G401 (cell line): ENCODE data around the gene RMI1. TPM values are rescaled to one million over a fixed set of nuclear protein-coding genes. Genes with fewer than 3 reads are reported as not detected.
"Not testable (repeated sequence)": the region's sequence is repeated elsewhere in the genome, so short reads cannot be mapped to it uniquely, and the experiment has no call there.

Experiments used
- DNase-seq: peaks from one replicate; pipeline ENCODE4 v3.0.0-alpha.2; 2015; ENCODE audit warnings: low spot score
- in situ Hi-C: cut with HindIII; loops from 2 replicates; pipeline ENCODE4 v1.10.0; 2016; ENCODE audit warnings: low sequenced_read_pairs, mixed read lengths
- total RNA-seq: library from RNA; depleted of rRNA; stranded (reverse); fragments of >200 nt; shearing (Covaris generic); gene quantifications from 2 replicates; pipeline ENCODE4 v1.2.3, GENCODE V29; 2014; rRNA removed

The RMI1 gene
- total RNA-seq: 19.5 and 19.7 TPM in 2 replicates

DNA sequence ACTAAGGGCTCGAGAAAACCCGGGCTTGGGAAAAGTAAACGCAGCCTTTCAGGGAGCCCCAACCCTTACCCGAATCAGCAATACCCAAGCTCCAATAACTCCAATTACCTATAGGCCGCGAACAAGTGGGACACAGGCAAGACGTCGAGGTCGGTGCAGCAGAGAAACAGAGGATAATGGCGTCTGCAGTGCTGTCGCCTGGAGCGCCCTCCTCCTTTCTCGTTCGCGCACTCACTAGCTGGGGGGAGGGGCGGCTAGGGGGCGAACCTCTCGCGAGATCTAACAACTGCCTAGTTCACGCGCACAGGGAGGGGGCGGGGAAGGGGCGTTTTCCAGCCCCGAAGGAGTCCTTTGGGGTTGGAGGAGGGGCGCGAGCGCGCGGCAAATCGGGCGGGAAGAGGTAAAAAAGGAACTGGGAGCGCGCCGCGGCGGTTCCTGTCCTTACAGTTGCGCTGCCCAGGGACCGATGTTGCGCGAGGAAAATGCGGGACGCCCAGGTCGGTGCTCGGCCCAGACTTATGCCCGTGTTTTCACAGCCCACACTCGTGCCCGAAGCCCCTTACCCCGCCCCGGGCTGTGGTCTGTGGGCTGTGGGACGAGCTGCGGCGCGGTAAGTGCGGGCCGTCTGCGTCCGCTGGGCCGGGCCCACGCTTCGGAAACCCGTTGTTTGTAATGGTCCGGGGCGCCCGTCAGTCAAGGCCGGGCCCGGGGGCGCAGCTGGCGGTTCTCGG is at the start of gene RMI1:
Gene RMI1, plus strand, starts transcription at position 411 of the 731 bp plus-strand sequence. CDS start 20,182 bp downstream, outside the sequence.
- in situ Hi-C loops: no loop called here

DNA sequence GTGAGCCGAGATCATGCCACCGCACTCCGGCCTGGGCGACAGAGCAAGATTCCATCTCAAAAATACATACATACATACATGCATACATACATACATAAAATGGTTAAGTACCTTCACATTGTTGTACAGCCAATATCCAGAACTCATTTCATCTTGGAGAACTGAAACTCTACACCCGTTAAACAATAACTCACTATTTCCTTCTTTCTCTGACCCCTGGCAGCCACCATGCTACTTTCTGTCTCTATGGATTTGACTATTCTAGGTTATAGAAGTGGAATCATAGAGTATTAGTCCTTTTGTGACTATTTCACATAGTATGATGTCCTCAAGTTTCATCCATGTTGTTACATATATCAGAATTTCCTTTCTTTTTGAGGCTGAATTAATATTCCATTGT is 49.7 kb upstream of the RMI1 start:
- in situ Hi-C loops: no loop called here
- DNase-seq: no peak

More for the DNA sequence above, at the start of gene RMI1:
- peak; percentile 98 for DNase-seq

DNA sequence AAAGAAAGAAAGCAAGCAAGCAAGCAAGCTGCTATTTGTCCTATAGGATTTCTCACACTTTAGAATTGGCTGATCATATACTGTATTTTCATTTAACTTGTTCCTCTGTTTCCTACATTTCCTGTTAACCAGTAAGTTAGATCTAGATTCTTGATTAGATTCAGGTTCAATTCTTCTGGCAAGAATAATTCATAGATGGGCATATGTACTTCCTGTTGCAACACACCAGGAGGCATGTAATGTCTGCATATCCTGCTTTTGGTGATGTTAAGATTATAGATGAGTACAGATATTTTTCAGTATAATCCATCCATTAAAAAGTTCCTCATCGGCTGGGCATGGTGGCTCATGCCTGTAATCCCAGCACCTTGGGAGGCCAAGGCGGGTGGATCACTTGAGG is 48.6 kb upstream of the RMI1 start:
- in situ Hi-C loops: no loop called here
- no peak for DNase-seq

DNA sequence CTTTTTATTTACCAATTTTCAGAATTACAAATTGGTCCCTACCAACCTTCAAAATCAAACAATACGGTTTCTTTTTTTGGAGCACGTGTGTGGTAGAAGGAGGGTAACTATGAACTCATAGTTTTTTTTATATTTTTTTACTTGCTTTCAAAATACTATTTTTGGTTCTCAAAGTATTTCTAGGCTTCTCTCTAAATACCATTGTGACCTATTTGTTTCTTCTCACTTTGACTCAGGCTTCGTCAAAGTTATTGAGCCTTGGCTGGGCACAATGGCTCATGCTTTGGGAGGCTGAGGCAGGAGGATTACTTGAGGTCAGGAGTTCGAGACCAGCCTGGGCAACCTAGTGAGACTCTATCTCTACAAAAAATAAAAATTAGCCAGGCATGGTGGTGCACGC is 47.8 kb upstream of the RMI1 start:
- DNase-seq: no peak
- in situ Hi-C loops: no loop called here

DNA sequence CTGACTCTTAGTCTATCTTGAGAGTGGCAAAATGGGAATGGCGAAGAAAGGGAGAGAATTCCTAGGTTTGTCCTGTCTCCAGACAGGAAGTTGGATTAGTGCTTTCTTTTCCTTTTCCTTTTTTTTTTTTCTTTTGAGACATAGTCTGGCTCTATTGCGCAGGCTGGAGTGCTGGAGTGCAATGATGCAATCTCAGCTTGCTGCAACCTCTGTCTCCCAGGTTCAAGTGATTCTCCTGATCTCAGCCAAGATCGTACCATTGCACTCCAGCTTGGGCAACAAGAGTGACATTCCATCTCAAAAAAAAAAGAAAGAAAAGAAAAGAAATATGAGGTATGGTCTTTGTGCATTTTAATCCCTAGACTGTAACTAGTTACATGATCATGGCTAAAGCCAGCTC is 46.8 kb upstream of the RMI1 start:
- in situ Hi-C loops: no loop called here
- no peak for DNase-seq

DNA sequence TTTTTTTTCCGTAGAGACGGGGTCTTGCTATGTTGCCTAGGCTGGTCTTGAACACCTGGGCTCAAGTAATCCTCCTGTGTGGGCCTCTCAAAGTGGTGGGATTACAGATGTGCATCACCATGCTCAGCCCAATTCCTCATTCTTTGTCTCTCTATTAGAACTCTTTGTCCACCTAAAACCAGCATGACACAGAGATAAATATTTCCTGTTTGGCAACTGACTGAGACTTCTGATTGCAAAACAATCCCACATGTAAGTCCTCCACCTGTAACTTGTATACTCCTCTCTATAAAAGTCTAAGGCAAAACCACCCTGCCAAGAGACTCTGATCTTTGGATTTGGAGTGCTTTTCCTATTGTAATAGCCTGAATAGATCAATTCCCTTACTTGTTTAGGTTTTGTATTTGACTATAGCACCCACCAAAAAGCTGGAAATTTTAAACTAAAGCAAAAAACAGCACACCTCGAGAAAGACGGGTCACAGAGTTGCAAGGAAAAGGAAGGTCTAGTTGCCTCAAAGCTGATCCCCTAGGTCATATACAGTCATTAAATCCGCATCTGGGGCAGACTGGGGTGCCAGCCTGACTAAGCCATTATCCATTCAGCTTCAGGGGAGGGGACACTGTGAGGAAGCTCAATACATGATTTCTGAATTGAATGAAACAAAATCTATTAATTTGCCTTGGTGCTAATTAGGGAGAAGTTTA is 45.9 kb upstream of the RMI1 start:
- no peak for DNase-seq
- in situ Hi-C loops: no loop called here

DNA sequence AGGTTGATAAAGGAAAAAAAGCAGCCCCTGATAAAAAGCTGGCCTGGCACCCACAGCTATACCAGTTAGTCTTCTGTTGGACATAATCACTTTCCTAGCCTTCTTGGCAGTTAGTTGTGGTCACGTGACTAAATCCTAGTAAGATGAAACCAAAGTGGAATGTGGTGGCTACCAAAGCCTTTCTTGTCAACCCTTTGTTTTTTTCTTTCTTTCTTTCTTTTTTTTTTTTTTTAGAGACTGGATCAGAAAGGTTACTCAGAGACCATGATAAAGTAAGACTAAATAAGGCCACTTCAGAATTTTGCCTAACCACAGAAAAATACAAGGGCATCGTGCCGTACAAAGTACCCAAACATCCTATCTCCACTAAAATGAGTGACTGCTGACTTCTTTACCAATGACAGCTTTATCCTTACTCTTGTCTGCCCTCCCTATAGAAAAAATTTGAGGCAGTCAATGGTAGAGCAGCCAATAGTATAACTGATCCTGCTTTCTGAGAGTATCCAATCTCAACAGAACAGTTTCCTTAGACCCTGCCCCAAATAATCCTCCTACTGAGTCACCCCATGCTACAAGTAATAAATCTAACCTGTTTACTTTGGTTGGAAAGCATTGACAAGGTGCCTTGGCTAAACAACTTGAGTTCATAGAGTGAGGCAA is 45.2 kb upstream of the RMI1 start:
- DNase-seq: no peak
- in situ Hi-C loops: no loop called here

DNA sequence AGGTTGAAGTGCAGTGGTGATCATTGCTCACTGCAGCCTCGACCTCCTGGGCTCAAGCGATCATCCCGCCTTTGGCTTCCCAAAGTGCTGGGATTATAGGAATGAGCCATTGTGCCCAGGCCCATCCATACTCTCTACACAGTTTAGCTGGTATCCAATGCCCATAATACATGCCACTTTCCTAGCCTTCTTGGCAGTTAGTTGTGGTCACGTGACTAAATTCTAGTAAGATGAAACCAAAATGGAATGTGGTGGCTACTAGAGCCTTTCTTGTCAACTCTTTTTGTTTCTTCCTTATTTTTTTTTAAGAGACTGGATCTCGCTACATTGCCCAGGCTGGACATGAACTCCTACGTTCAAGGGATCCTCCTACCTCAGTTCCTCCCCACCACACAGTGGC is 44.1 kb upstream of the RMI1 start:
- in situ Hi-C loops: no loop called here
- no peak for DNase-seq

DNA sequence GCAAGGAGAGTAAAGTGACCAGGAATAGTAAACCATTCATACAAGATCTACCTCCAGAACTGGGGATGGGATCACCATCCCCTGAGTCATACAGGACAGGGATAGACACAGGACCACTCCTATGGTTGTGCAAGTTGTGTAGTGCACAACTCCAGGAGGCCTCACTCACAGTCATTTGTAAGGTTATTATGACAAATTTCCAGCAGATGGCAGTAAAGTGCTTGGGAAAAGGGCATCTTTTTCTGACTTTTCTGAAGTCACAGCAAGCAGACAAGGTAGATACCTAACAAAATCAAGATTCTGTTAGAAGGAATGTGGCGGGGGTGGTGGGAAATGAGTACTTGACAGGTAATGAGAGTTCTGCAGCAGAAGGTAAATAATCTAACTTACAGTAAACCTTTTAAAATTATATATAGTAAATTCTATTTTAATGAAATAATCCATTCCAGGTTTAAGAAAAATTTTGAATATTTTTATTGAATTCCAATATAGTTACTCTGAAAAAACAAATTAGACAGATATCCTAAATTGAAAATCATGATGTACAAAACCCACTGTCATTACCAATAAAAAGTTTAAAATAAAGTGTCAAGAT is 42.6 kb upstream of the RMI1 start:
- in situ Hi-C loops: no loop called here
- peak; percentile 83 for DNase-seq

DNA sequence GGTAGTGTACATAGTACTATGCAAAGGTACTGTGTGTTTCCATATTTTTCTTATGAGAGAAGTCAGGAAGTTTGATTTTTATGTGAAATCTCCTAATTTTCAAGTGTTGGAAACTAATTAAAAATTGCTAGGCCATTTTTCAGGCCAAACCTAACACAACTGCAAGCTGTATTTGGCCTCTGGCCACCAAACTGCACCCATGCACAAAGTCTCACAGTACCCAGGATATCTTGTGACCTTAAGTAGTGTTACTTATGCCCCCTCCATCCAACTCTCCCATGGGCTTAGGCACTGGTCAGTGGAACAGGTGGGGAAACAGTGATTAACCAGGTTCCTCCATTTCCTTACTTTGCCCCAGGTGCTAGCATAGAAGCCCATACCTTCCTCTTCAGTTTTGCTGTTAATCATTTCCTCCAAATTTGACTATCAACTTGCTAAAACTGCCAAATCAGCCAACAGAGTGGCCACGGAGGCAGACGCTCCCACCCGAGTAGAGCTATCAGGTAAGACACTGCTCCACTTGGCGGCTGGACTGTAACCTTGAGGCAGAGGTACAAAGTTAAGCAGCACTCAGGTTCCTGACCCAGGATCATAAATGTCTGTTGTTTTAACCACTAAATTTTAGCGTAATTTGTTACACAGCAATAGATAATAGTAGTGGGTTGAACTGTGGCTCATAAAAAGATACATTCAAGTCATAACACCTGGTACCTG is 39.9 kb upstream of the RMI1 start:
- no peak for DNase-seq
- in situ Hi-C loops: no loop called here

DNA sequence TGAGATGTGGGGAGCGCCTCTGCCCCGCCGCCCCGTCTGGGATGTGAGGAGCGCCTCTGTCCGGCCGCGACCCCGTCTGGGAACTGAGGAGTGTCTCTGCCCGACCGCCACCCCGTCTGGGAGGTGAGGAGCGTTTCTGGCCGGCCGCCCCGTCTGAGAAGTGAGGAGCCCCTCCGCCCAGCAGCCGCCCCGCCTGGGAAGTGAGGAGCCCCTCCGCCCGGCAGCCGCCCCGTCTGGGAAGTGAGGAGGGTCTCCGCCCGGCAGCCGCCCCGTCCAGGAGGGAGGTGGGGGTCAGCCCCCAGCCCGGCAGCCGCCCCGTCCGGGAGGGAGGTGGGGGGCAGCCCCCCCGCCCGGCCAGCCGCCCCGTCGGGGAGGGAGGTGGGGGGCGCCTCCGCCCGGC is 32.5 kb upstream of the RMI1 start:
- in situ Hi-C loops, DNase-seq: not testable (repeated sequence)

DNA sequence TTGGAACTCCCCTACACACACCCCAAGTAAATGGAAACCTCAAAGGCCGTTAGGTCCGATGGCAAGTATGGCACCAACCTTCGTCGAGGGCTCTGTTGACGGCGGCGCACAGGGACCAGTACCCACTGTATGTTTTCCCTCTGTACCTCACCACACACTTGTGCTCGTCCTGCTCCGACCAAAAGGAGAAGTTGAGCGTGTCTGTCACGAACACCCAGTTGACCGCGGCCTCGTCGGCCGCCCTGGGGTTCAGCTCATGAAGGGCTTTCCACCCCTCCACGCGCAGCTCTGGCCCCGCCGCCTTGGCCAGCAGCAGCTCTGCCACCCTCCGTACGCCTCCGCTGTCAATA is 24.5 kb upstream of the RMI1 start:
- no peak for DNase-seq
- in situ Hi-C loops: no loop called here

DNA sequence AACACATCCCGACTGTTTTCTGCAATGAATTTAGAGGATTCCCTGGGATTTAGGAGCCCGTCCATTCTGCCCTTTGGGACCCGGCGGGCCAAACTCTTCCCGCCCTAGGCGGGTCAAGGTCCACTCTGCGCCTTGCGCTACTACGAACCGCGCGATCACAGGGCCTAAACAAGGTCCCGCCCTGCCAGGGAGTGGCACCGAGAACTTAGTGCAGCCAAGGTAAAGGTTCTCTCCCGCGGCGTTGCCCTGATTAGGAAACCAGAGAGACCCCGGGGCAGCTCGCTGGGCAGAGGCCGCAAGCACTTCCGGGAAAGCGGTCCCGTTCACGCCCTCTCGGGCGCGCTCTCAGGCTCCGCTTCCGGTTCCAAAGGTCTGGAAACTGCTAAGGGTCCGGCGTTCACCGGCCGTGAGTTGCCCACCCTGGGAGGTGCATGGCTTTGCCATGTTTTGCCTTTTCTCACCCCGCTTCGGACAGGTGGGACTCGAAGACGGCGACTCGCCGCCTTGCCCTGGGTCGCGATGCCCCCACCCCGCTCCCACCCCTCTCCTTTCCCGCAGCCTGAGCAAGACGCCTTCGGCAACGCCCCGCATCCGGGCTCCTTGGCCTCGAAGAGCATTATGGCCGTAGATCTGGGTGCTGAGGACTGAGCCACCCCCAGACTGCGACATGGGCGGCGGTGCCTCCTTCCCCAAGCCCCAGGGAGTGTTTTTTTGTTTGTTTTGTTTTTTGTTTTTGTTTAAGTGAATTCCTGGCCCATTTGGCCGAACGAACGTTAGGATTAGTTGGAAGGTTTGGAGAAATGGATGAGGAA is 24.0 kb upstream of the RMI1 start:
- DNase-seq: peak; percentile 72
- in situ Hi-C loops: no loop called here

DNA sequence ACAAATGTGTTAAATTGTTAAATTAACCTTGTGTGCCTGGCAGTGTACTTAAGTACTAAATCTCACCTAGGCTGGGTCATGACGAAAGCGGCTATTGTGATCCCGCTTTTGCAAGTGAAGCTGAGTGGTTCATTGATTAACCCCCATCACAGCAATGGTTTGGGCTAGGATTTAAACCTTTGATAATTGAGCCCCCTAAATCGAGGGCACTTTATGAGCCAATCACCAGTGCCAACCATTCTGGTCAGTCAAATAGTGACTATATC is 23.4 kb upstream of the RMI1 start:
- DNase-seq: no peak
- in situ Hi-C loops: no loop called here

DNA sequence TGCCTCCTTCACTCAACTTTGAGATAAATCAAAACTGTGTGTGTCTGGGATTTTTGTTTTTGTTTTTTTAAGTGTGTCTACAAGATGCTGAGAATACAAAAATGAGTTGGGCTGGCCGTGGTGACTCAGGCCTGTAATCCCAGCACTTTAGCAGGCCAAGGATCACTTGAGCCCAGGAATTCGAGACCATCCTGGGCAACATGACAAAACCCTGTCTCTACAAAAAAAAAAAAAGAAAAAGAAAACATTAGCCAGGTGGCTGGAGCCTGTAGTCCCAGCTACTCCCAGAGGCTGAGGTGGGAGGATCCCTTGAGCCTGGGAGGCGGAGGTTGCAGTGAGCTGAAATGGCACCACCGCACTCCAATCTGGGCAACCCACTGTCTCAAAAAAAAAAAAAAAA is 21.5 kb upstream of the RMI1 start:
- no peak for DNase-seq
- in situ Hi-C loops: no loop called here

DNA sequence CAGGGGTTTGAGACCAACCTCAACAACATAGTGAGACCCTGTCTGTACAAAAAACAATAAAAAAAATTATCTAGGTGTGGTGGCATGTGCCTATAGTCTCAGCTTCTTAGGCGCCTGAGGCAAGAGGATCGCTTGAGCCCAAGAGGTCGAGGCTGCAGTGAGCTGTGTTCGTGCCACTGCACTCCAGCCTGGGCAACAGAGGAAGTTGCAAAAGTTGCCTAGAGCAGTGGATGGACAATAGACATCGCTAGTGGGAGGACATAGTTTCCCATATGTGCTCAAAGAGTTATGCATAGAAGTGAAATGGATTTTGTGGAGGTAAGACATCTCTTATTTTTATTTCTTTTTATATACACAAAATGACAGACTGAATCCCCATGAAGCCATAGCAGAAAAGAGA is 19.6 kb upstream of the RMI1 start:
- in situ Hi-C loops: no loop called here
- no peak for DNase-seq

DNA sequence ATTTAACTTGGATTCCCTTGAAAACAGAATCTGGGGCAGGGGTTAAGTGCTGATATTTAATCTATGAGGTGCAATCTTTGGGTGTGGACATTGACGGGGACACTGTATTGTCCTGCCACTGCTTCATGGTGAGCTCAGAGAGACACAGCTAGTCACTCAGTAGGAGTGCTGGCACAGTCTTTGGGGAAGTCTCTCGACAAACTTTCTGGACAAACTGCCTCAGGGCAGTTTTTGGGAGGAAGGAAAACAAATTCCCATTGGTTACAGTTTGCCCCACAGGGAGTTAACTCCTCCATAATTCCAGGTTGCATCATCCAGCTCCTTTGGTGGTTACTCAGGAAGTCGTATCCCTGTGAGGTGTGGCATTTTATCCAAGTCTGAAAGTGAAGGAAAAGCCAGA is 18.4 kb upstream of the RMI1 start:
- no peak for DNase-seq
- in situ Hi-C loops: no loop called here

DNA sequence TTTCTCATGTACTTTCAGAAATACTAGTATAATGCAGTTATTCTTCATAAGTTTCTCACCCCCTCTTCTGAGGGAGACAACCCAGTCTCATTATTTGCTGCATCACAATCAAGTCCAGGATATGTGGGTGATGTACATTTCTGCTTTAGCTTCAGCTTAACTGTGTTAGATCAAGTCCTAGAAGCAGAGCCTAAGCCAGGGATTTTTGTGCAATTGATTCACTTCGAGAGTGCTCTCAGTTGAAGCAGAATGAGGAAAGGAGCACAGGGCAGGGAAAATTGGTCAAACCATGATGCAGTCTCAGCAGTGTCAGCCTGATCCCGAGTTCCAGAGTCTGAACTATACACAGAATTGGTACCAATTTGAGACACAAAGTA is 15.6 kb upstream of the RMI1 start:
- DNase-seq: peak; percentile 38
- in situ Hi-C loops: no loop called here
